BE2C (cell line): Measurements from ENCODE around the gene GALNT4.

Source experiments
- DNase-seq: peaks from one replicate; pipeline ENCODE4 v3.0.0-alpha.2; 2020
- H3K27me3 ChIP-seq: fragments of 250-450 bp; sonication (Bioruptor Pico); 2 replicates; pipeline ENCODE4 v1.5.1; 2020; ENCODE audit warnings: mild to moderate bottlenecking
- H3K36me3 ChIP-seq: fragments of 250-450 bp; sonication (Bioruptor Pico); 2 replicates; pipeline ENCODE4 v1.5.1; 2020; ENCODE audit warnings: mild to moderate bottlenecking
- H3K4me1 ChIP-seq: fragments of 250-450 bp; sonication (Bioruptor Pico); 2 replicates; pipeline ENCODE4 v1.5.1; 2020
- H3K4me3 ChIP-seq: 2 replicates; pipeline ENCODE4 v1.5.1; 2011; ENCODE audit warnings: low read depth, low read length
- H3K9me3 ChIP-seq: fragments of 250-450 bp; sonication (Bioruptor Pico); 2 replicates; pipeline ENCODE4 v1.5.1; 2020
- TF ChIP-seq, protein P1 (sequence below): IDR thresholded peaks from 2 replicates; pipeline ENCODE4 v1.5.1; 2012; ENCODE audit warnings: mild to moderate bottlenecking, low read depth, low read length

Gene GALNT4

DNA sequence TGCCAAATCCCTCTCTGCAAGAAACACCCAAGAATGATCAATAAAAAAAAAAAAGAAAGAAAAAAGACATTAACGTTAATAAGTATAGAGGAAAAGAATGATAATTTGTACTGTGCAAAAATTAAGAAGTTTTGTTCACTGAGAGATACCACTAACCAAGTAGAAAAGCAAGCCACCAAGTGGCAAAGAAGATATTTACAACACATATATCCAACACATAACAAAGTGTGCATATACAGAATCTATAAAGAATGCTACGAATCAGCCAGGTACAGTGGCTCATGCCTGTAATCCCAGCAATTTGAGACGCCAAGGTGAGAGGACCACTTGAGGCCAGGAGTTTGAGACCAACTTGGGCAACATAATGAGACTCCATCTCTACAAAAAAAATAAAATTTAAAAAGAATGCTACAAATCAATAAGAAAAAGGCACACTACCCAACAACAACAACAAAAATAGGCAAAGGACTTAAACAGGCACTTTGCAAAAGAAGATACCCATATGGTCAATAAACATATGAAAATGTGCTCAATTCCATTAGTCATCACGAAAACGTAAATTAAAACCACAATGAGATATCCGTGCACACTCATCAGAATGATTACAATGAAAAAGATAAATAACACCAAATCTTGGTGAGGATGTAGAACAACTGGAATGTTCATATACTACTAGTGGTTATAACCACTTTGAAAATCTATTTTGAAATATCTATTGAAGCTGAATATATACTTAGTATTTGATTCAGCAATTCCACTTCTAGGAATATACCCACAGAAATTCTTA is 19.8 kb downstream of the GALNT4 start:
- H3K36me3 ChIP-seq, result no peaks in the 10 kb centered on the region
- no peaks in the 10 kb centered on the region for H3K9me3 ChIP-seq
- DNase-seq, result no peak
- H3K4me3 ChIP-seq, result no peak overlapping the region
- no peaks in the 10 kb centered on the region for H3K4me1 ChIP-seq
- H3K27me3 ChIP-seq, result no peaks in the 10 kb centered on the region
- TF ChIP-seq, protein P1, sequence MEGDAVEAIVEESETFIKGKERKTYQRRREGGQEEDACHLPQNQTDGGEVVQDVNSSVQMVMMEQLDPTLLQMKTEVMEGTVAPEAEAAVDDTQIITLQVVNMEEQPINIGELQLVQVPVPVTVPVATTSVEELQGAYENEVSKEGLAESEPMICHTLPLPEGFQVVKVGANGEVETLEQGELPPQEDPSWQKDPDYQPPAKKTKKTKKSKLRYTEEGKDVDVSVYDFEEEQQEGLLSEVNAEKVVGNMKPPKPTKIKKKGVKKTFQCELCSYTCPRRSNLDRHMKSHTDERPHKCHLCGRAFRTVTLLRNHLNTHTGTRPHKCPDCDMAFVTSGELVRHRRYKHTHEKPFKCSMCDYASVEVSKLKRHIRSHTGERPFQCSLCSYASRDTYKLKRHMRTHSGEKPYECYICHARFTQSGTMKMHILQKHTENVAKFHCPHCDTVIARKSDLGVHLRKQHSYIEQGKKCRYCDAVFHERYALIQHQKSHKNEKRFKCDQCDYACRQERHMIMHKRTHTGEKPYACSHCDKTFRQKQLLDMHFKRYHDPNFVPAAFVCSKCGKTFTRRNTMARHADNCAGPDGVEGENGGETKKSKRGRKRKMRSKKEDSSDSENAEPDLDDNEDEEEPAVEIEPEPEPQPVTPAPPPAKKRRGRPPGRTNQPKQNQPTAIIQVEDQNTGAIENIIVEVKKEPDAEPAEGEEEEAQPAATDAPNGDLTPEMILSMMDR, result no peak

DNA sequence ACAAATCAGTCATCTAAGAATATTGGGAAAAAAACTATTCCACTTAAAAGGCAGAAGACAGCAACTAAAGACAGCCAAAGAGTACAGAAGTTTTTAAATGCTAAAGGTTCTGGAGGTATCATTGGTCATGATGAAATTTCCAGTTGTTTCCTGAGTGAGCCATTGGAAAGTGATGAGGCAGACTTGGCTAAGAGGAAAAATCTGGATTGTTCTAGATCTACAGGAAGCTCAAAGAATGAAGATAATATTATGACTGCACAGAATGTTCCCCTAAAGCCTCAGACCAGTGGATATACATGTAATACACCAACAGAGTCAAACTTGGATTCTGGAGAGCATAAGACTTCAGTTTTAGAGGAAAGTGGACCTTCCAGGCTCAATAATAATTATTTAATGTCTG is 22.8 kb downstream of the GALNT4 start:
- Histone ChIP-seq H3K27me3 (no peaks in the 10 kb centered on the region), H3K4me3 (no peak overlapping the region), H3K9me3 (no peaks in the 10 kb centered on the region), H3K4me1 (no peaks in the 10 kb centered on the region), H3K36me3 (no peaks in the 10 kb centered on the region)
- no peak for DNase-seq
- TF ChIP-seq, protein P1, result no peak

DNA sequence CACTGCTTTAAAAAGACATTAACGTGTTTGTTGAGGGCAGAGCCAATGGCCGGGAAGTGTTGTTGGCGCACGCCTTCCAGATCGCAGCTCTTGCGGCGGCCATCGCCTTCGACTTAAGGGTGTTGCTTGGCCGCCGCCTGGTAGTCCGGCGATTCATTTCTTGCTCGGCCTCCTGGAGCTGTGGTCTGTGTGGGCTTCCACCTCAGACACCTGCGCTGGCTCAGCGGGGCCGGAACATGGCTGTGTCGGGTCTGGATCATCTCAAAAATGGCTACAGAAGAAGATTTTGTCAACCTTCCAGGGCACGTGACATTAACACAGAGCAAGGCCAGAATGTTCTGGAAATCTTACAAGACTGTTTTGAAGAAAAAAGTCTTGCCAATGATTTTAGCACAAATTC is 24.7 kb downstream of the GALNT4 start:
- H3K27me3 ChIP-seq, result no peaks in the 10 kb centered on the region
- no peak for DNase-seq
- TF ChIP-seq, protein P1, result no peak
- no peak overlapping the region for H3K4me3 ChIP-seq
- H3K4me1 ChIP-seq, result no peaks in the 10 kb centered on the region
- H3K36me3 ChIP-seq, result no peaks in the 10 kb centered on the region
- no peaks in the 10 kb centered on the region for H3K9me3 ChIP-seq

DNA sequence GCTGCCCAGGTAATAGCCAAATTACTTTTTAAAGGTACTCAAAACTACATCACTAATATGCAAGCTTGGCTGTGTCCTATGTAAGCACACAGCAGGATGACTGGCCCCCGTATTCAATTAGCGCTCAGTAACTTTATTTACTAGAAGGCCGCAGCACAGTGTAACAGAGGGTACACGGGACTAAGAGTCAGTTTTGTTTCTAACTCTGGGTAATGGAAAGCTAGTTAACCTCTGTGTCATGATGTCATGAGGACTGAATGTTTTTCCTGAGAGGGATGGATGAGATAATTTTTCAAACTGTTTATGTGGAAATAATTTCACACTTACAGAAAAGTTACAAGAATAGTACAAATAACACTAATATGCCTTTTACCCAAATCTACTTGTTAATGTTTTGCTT is 27.1 kb downstream of the GALNT4 start:
- H3K4me3 ChIP-seq, result no peak overlapping the region
- H3K27me3 ChIP-seq, result no peaks in the 10 kb centered on the region
- H3K4me1 ChIP-seq, result no peaks in the 10 kb centered on the region
- TF ChIP-seq, protein P1, result no peak
- H3K36me3 ChIP-seq, result no peaks in the 10 kb centered on the region
- H3K9me3 ChIP-seq, result no peaks in the 10 kb centered on the region
- no peak for DNase-seq

DNA sequence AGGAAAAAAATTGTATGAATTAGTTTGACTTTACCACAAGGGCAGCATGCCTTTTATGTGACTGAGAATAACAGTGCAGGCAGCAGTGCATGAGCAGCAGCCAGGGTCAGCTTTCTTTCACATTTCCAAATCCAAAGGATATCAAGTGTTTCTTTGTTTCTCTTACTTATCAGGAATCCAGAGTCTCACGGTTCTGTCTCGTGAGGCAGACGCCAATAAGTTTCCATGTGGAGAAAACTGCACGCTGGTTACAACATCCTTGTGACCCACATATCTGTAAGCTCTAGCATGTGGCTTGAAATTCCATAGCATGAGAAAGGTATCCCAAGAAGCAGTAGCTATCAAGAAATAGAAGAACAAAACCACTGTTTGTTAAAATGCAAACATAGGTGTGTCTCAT is 27.6 kb downstream of the GALNT4 start:
- Histone ChIP-seq H3K4me3 (no peak overlapping the region), H3K9me3 (no peaks in the 10 kb centered on the region), H3K4me1 (no peaks in the 10 kb centered on the region), H3K27me3 (no peaks in the 10 kb centered on the region), H3K36me3 (no peaks in the 10 kb centered on the region)
- TF ChIP-seq, protein P1, result no peak
- DNase-seq, result no peak

DNA sequence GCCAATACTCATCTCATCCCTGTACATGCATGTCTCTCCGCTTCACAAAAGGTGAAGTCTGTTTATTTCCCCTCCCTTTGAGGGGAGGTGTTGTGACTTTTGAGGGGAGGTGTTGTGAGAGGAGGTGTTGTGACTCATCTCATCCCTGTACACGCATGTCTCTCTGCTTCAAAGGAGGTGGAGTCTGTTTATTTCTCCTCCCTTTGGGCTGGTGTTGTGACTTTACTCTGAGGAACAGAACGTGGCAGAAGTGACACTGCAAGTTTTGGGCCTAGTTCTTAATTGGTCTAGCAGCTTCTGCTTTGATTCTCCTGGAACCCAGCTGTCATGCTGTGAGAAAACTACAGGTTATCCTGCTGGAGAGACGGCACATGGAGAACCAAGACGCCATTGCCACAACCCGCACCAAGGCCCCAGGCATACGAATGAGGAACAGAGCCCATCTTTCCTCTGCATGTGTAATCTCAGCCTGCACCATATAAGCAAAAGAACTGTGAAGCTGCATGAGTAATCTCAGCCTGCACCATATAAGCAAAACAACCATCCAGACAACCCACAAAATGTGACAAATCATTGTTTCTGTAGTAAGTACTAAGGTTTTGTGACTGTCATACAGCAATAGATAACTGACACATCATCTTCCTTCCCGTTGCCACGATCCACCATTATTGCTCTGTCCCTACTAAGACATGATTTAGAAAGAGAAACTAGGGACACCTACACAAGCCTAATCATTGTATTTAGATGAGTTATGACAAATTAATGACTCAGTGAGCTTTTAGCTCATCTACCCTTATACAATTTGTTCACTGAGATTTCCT is 30.0 kb downstream of the GALNT4 start:
- TF ChIP-seq, protein P1, result no peak
- no peak for DNase-seq

More for the DNA sequence above, 30.0 kb downstream of the GALNT4 start:
- no peaks in the 10 kb centered on the region for H3K27me3 ChIP-seq
- no peaks in the 10 kb centered on the region for H3K4me1 ChIP-seq
- H3K4me3 ChIP-seq, result no peak overlapping the region
- H3K9me3 ChIP-seq, result no peaks in the 10 kb centered on the region
- no peaks in the 10 kb centered on the region for H3K36me3 ChIP-seq
